ENCODE data around the gene KCNH8.

DNA sequence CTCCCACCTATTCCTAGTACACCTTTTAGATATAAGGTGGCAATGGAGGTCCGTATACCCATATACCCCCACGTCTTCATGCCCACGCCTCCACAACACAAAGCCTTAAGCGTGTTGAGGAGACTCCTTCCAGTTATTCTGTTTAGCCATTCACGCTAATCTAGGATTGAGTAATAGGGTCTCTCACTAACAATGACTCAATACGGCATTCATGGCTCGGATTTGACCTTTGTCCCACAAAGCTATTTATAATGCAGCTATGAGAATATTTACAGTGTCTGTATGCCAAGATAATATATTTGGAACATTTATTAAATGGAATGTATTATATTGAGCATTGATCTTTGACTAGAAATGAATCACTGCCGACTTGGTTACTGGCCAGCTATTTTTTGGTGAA is 215.8 kb downstream of the KCNH8 start:
- TF ChIP-seq MXI1 (IDR thresholded peaks at IDR 0.05; ENCODE audit: borderline replicate concordance, low read depth, low read length): no peak
- TF ChIP-seq, protein P1, sequence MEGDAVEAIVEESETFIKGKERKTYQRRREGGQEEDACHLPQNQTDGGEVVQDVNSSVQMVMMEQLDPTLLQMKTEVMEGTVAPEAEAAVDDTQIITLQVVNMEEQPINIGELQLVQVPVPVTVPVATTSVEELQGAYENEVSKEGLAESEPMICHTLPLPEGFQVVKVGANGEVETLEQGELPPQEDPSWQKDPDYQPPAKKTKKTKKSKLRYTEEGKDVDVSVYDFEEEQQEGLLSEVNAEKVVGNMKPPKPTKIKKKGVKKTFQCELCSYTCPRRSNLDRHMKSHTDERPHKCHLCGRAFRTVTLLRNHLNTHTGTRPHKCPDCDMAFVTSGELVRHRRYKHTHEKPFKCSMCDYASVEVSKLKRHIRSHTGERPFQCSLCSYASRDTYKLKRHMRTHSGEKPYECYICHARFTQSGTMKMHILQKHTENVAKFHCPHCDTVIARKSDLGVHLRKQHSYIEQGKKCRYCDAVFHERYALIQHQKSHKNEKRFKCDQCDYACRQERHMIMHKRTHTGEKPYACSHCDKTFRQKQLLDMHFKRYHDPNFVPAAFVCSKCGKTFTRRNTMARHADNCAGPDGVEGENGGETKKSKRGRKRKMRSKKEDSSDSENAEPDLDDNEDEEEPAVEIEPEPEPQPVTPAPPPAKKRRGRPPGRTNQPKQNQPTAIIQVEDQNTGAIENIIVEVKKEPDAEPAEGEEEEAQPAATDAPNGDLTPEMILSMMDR (conservative IDR thresholded peaks at IDR 0.05; ENCODE audit: low read depth, low read length): no peak
- TF ChIP-seq MAZ (IDR thresholded peaks at IDR 0.05; ENCODE audit: borderline replicate concordance, low read depth, low read length): no peak
